Heart right ventricle (tissue), 16 donors: ENCODE measurements around the gene PCDHGA8. TPM values are rescaled to one million over a fixed set of nuclear protein-coding genes. Genes with fewer than 3 reads are reported as not detected.
"Not testable (repeated sequence)": the region's sequence is repeated elsewhere in the genome, so short reads cannot be mapped to it uniquely, and the experiment has no call there.

Source experiments
- ATAC-seq, 8 donors: fragments of 200-7000 bp; cut with Tn5 transposase; one replicate each; pipeline ENCODE4 v1.9.1; 2020; ENCODE audit warnings: mild to moderate bottlenecking in 8 of 8, moderate library complexity in 8 of 8, moderate number of reproducible peaks in 1 of 8
- DNase-seq, 2 donors: peaks; one replicate each; pipeline ENCODE4 v3.0.0-alpha.2; 2020
- H3K27ac ChIP-seq, 10 donors: fragments of 200-600 bp; sonication (generic) in 2 of 10; one replicate each; pipeline versions ENCODE4 v1.5.0 to v1.8.0; 2020 to 2022; ENCODE audit warnings: mild to moderate bottlenecking in 3 of 10
- H3K27me3 ChIP-seq, 7 donors: fragments of 200-600 bp; one replicate each; pipeline ENCODE4 v1.8.0; 2021 to 2022; ENCODE audit warnings: mild to moderate bottlenecking in 2 of 7
- H3K36me3 ChIP-seq, 9 donors: fragments of 200-600 bp; sonication (generic) in 1 of 9; one replicate each; pipeline versions ENCODE4 v1.5.0 to v1.8.0; 2020 to 2022; ENCODE audit warnings: mild to moderate bottlenecking in 2 of 9
- H3K4me1 ChIP-seq, 9 donors: fragments of 200-600 bp; sonication (generic) in 1 of 9; one replicate each; pipeline versions ENCODE4 v1.5.0 to v1.8.0; 2020 to 2022; ENCODE audit warnings: mild to moderate bottlenecking in 4 of 9
- H3K4me3 ChIP-seq, 10 donors: fragments of 200-600 bp; sonication (generic) in 2 of 10; one replicate each; pipeline versions ENCODE4 v1.5.0 to v1.8.0; 2020 to 2022; ENCODE audit warnings: mild to moderate bottlenecking in 7 of 10, moderate library complexity in 2 of 10
- H3K9me3 ChIP-seq, 11 donors: fragments of 200-600 bp in 10 of 11; sonication (generic) in 2 of 11; one replicate each; pipeline versions ENCODE4 v1.5.0 to v1.8.0; 2013 to 2022; ENCODE audit warnings: mild to moderate bottlenecking in 2 of 11, control low read depth in 1 of 11, moderate library complexity in 1 of 11
- CTCF ChIP-seq, 9 donors: fragments of 200-600 bp; sonication (generic) in 2 of 9; IDR thresholded peaks; one replicate each; pipeline versions ENCODE4 v1.5.0 to v1.8.0; 2021 to 2022; ENCODE audit warnings: antibody characterized with exemption in 9 of 9, mild to moderate bottlenecking in 5 of 9, moderate library complexity in 1 of 9
- WGBS, 2 donors: extraction: QIAGEN DNeasy Blood & Tissue Kit; methylation state at CpG; one replicate each; pipeline ENCODE4 v1.1.7; 2013; ENCODE audit warnings: inconsistent platforms in 1 of 2; 5-methylcytosine and 5-hydroxymethylcytosine counted together
- intact Hi-C, 10 donors: fragments of 100-400 bp; cut with DNase I; formaldehyde crosslinking; loops; one replicate each; pipeline versions ENCODE4 v1.11.1 to v1.14.2; 2022
- polyA plus RNA-seq, 2 donors: library from polyadenylated mRNA; stranded (reverse); fragments of 200-250 nt; gene quantifications; one replicate each; pipeline ENCODE4 v1.2.3, GENCODE V29; 2013
- total RNA-seq, 10 donors: library from RNA; stranded (reverse); fragmentation: NEBNext Ultra II Directional in 3 of 10; extraction: Animal tissue kit (Norgen Biotek cat#: 25700) in 3 of 10; gene quantifications; one replicate each; pipeline versions ENCODE4 v1.2.1 to v1.2.4, GENCODE V29; 2021 to 2023
- donor health status: Arrhythmogenic right ventricular cardiomyopathy.
- donor health status: ischemic (EF 13 %, LVEDD 7.1; RV severe dilation, severe dysfunction).
- donor health status: healthy with polysubstance abuse.
- donor health status: DM: no; HTN: yes; CAD: no.
- donor health status: DM: no; HTN: no; CAD: no.
- donor health status: ischemic (EF 25% LVEDD 6.9; RV normal size, moderate dysfunction).
- donor health status: ischemic (EF 25% LVEDD 5.7; RV mildly dilated, moderate dysfunction).
- donor health status: healthy.
- donor health status: DM: yes; HTN: yes; CAD: no.
- donor health status: Ischemic cardiomyopathy.
- donor health status: ischemic (EF 35%, LVEDD 5.7; RV mildly dilated, moderate dysfunction).
- donor health status: nonischemic (EF 11% LVEDD 7.7; RV severe dilation, severe dysfunction).
- donor health status: DM: yes; HTN: yes; CAD: no.
- donor health status: PGD.
- donor health status: ischemic (EF 29% LVEDD 5.4; RV normal size, mild dysfunction).
- donor health status: nonischemic (EF 23%, LVEDD 6.1; RV moderate dilation, normal function).

PCDHGA8 gene
- total and polyA plus RNA-seq, 12 donors: 0.28 to 11.2 (median 8.5) TPM

DNA sequence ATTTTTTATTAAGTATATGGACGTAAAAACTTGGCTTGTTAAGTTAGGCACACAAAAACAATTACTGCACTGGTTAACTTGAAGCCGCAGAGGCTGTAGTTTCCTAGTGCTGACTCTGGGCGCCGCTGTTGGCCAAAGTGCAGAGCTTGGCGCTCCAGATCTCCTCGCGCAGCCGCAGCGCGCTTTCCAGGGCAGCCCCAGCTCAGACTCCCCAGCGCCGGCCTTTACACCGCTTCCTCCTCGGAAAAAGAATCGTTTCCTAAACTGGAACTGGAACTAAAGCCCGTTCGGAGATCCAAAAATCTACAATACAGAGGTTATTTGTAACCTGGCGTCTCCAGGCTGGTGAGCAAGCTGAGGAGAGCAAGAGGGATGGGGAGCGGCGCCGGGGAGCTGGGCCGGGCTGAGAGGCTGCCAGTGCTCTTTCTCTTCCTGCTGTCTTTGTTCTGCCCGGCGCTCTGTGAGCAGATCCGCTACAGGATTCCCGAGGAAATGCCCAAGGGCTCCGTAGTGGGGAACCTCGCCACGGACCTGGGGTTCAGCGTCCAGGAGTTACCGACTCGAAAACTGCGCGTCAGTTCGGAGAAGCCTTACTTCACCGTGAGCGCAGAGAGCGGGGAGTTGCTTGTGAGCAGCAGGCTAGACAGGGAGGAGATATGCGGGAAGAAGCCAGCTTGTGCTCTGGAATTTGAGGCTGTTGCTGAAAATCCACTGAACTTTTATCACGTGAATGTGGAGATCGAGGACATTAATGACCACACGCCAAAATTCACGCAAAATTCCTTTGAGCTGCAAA is 5.5 kb downstream of the PCDHGA8 start, which contains the start of gene PCDHGB5:
Gene PCDHGB5, plus strand, starts transcription at position 192 of the 796 bp plus-strand sequence. Its CDS starts 181 bp downstream, at position 373.
- Histone ChIP-seq H3K27me3 (peaks cover 0 to 84% (median 0%) of the 10 kb centered on the region in 7 donors), H3K27ac (peak within 1 kb of the TSS in 3 of 10 donors; percentile 44 to 49 (median 45)), H3K36me3 (peaks cover 0 to 31% (median under 1%) of the 10 kb centered on the region in 9 donors), H3K9me3 (peaks cover 0 to 94% (median 49%) of the 10 kb centered on the region in 11 donors), H3K4me3 (peak within 1 kb of the TSS in 7 of 10 donors; percentile 22 to 46 (median 42))
- H3K4me1 ChIP-seq, intact Hi-C loops: not testable (repeated sequence)
- peak in 1 of 2 donors; percentile 50 for DNase-seq
- WGBS, 2 donors: 11 to 15% methylated on average over 23 to 24 of the region's 43 CpGs
- peak; percentile 80 to 98 (median 92) for ATAC-seq
- TF ChIP-seq CTCF (IDR thresholded peaks at IDR 0.05): peak; percentile 33 to 68 (median 62)

GRCh38 chr5:141398608-141399007 is 6.2 kb downstream of the PCDHGA8 start:
- H3K27me3 ChIP-seq: peaks cover 0 to 84% (median 0%) of the 10 kb centered on the region in 7 donors
- TF ChIP-seq CTCF (IDR thresholded peaks at IDR 0.05): peak in 2 of 9 donors; percentile 9 to 18
- intact Hi-C loops: no loop called here
- DNase-seq: no peak
- peaks cover 0 to 31% (median 0%) of the 10 kb centered on the region in 9 donors for H3K36me3 ChIP-seq
- peak in 4 of 8 donors; percentile 41 to 56 (median 50) for ATAC-seq
- no peak overlapping the region for H3K27ac ChIP-seq
- 28 to 34% methylated on average over 15 of the region's 15 CpGs for WGBS, 2 donors
- H3K9me3 ChIP-seq: peaks cover 0 to 94% (median 51%) of the 10 kb centered on the region in 11 donors
- peaks cover 0 to 5% (median 0%) of the 10 kb centered on the region in 9 donors for H3K4me1 ChIP-seq
- no peak overlapping the region for H3K4me3 ChIP-seq

DNA sequence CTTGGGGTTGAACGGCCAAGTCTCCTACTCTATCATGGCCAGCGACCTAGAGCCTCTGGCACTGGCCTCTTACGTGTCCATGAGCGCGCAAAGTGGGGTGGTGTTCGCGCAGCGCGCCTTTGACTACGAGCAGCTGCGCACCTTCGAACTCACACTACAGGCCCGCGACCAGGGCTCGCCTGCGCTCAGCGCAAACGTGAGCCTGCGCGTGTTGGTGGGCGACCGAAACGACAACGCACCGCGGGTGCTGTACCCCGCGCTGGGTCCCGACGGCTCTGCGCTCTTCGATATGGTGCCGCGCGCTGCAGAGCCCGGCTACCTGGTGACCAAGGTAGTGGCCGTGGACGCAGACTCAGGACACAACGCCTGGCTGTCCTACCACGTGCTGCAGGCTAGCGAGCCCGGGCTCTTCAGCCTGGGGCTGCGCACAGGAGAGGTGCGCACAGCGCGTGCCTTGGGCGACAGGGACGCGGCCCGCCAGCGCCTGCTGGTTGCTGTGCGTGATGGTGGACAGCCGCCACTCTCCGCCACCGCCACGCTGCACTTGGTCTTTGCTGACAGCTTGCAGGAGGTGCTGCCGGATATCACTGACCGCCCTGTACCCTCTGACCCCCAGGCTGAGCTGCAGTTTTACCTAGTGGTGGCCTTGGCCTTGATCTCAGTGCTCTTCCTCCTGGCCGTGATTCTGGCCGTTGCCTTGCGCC is 7.3 kb downstream of the PCDHGA8 start:
- intact Hi-C loops: loop anchor here in 1 of 10 donors (10.0 kb wide), 1 partner anchor 45 kb away; the partner anchor contains the start of genes PCDHGA4, PCDHGB1 and PCDHGB2
- Histone ChIP-seq H3K9me3 (peaks cover 0 to 94% (median 55%) of the 10 kb centered on the region in 11 donors), H3K27ac (no peak overlapping the region), H3K4me3 (no peak overlapping the region), H3K36me3 (peaks cover 0 to 35% (median 0%) of the 10 kb centered on the region in 9 donors), H3K27me3 (peaks cover 0 to 84% (median 0%) of the 10 kb centered on the region in 7 donors), H3K4me1 (peaks cover 0 to 5% (median 0%) of the 10 kb centered on the region in 9 donors)
- DNase-seq (no peak), ATAC-seq (peak in 1 of 8 donors; percentile 40)
- no peak for TF ChIP-seq CTCF (IDR thresholded peaks at IDR 0.05)
- WGBS, 2 donors: 33 to 34% methylated on average over 60 to 61 of the region's 61 CpGs
